Vagina (tissue), 2 donors: ENCODE measurements around the gene EGFL6.

ENCODE experiments used
- POLR2A ChIP-seq, 2 donors: fragments of 450-650 bp; IDR thresholded peaks; one replicate each; pipeline ENCODE4 v1.6.1; 2017; ENCODE audit warnings: antibody characterized with exemption in 2 of 2, mild to moderate bottlenecking in 2 of 2, moderate library complexity in 2 of 2
- TF ChIP-seq, protein P1 (sequence below), 3 experiments: fragments of 450-650 bp in 2 of 3; fragments of 200-600 bp in 1 of 3; sonication (generic) in 1 of 3; IDR thresholded peaks; one replicate each; pipeline ENCODE4 v1.5.1; 2017 to 2019; ENCODE audit warnings: antibody characterized with exemption in 3 of 3, mild to moderate bottlenecking in 2 of 3, moderate library complexity in 2 of 3

DNA sequence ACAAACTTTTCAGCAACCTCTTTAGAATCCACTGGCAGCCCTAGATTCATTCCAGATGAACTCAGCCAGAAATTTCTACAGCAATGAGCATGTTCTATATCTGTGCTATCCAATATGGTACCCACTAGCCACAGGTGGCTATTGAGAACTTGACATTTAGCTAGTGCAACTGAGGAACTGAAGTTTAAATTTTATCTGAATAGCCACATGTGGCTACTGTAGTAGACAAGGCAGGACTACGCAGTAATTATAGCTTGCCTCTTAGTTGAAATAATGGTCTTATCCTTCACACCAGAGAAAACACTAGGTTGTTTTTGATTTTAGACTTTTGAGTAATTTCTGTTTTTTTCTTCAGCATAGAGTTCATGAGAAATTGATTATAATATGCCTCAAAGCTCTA is 80.9 kb downstream of the EGFL6 start:
- TF ChIP-seq, protein P1, sequence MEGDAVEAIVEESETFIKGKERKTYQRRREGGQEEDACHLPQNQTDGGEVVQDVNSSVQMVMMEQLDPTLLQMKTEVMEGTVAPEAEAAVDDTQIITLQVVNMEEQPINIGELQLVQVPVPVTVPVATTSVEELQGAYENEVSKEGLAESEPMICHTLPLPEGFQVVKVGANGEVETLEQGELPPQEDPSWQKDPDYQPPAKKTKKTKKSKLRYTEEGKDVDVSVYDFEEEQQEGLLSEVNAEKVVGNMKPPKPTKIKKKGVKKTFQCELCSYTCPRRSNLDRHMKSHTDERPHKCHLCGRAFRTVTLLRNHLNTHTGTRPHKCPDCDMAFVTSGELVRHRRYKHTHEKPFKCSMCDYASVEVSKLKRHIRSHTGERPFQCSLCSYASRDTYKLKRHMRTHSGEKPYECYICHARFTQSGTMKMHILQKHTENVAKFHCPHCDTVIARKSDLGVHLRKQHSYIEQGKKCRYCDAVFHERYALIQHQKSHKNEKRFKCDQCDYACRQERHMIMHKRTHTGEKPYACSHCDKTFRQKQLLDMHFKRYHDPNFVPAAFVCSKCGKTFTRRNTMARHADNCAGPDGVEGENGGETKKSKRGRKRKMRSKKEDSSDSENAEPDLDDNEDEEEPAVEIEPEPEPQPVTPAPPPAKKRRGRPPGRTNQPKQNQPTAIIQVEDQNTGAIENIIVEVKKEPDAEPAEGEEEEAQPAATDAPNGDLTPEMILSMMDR (IDR thresholded peaks at IDR 0.05): no peak
- TF ChIP-seq POLR2A (IDR thresholded peaks at IDR 0.05): no peak
